HG02870 (cell line): ENCODE results near the gene PLCB1.
"Not testable (repeated sequence)": the region's sequence is repeated elsewhere in the genome, so short reads cannot be mapped to it uniquely, and the experiment has no call there.

Experiments
- ATAC-seq: cut with Tn5 transposase; IDR thresholded peaks from one replicate; pipeline ENCODE4 v1.9.1; 2021; ENCODE audit warnings: mild to moderate bottlenecking, moderate library complexity; ENCODE audit not compliant: unreplicated experiment

The PLCB1 gene

DNA sequence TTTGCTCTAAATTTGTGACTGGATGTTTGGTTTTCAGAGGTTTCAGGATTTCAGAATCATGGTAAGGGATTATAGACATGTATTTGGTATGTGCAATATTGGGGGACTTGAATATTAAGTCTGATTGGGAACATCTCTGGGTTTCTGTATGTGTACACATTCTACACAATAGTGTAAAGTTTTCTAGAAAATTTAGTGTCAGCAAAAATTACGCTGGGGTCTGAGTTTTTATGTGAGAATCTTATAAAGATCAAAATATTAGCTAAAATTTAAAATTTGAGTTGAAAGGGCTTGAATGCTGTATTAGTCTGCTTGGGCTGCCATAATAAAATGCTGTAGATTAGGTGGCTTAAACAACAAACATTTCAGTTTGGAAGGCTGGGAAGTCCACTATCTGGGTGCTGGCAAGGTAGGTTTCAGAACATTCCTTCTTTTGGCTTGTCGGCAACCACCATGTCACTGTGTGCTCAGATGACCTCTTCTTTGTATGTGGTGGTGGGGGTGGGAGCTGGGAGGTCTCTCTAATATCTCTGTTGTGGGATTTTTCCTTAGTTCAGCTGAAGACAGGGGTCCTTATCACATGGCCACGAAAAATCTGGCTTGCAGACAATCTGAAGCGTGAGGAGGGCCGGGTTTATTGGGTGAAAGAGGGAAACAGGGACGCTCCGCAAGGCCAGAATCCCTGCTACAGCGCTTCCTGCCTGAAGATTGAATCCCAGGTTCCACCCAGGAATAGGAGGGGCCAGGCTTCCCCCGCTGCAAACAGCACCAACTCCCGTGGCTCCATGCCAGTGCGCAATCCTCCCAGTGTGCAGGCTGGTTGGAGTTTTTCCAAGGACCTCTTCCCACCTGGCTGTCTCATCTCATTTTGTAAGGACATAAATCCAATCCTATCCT, 299.7 kb downstream of the PLCB1 start:
- no peak for ATAC-seq

- no peak for ATAC-seq
These were observed 300.5 kb downstream of the PLCB1 start for GRCh38 chr20:8432435-8433148.

DNA sequence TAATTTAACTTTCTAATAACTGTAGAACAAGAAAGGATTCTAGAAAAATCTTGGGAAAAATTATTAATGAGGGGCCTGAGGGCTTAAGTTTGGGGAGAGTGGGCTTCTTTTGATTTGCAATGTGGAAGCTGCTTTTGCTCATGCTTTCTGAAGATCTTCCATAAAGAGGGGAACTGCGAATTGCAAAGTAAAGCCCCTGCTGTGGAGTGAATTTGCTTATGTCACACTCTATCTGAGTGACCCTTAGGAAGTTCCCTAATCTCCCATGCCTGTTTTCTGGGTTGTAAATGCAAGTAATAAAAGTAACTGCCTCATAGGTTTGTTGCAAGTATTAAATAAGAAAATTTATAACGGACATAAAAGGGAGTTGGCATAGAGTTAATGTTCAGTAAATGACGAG, 301.2 kb downstream of the PLCB1 start:
- no peak for ATAC-seq

DNA sequence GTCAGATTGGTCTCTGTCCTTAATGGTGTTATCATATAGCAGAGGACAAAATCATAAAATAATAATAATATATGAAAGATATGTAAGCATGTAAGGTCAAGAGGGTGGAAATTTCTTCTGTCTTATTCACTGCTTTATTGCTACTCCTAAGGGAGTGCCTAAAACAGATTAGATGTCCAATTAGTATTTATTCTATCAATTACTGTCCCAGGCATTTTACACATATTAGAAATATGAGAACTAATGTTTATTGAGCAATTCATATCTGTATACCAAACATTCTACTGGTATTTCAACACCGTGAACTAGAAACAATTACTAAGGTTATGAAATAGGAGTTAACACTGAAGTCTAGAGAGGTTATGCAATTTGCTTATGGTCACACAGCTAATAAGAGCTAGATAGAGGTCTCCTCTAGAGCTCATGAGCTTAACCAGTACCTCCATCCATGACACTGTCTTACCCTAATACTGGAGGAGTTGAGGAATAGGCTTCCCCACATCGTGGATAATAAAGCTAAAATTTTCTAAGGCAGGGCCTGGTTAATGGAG, 302.3 kb downstream of the PLCB1 start:
- no peak for ATAC-seq

DNA sequence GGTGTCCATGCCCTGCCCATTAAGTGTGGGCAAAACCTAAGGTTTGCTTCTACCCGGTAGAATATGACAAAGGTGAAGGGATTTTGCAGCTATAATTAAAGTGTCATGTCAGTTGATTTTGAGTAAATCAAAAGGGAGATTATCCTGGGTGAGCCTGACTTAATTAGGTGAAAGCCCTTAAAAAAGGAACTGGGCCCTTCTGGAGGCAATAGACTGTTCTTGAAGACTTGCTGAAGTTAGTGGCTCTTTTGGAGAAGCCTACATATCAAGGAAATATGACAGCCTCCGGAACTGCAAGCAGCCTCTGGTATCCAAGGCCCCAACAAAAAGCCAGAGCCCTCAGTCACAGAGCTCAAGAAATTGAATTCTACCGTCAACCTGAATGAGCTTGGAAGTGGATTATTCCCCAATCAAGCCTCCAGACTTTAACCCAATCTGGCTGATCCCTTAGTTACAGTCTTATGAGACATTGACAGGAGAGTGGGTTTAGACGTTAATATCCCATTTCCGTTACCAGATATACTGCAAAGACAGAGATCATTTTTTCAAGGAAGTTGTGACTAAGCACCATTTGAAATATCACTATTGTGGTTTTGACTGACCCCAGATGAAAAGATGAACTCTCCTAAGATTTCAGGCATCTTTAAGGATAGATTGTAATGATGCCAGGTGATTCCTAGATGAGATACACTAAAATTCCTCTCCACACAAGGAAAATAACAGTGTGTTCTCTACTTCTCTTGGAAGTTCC, 303.4 kb downstream of the PLCB1 start:
- no peak for ATAC-seq

DNA sequence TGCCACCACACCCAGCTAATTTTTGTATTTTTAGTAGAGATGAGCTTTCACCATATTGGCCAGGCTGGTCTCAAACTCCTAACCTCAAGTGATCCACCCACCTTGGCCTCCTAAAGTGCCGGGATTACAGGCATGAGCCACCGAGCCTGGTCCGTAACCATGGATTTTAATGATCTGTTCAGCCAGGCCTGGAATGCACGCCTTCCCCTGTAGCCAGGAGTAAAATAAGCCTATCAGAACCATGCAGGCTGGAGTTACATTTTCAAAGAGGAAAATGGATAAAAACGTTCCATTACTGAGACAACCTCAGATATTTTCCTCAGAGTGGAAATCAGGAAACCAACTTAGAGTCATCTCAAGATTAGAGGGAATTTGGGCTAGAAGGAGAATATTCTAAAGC, 304.9 kb downstream of the PLCB1 start:
- ATAC-seq, result not testable (repeated sequence)

DNA sequence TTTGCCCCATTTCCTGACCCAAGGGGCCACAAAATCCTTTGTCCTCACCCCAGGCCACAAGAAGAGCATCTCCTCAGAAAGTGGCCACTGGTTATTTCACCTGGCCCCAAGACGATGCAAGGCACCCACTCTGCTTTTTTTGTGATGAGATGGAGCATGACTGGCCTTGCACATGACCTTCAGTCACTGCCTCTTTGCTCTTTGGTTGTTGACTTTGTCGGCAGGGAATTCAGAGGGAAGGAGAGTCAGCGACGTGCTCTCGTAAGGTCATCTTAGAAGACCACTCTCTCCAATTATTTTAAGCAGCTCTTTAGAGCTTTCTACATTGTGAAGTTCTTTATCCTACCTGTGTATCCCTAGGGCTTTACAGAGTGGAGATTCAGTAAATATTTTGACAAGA, 306.7 kb downstream of the PLCB1 start:
- no peak for ATAC-seq

DNA sequence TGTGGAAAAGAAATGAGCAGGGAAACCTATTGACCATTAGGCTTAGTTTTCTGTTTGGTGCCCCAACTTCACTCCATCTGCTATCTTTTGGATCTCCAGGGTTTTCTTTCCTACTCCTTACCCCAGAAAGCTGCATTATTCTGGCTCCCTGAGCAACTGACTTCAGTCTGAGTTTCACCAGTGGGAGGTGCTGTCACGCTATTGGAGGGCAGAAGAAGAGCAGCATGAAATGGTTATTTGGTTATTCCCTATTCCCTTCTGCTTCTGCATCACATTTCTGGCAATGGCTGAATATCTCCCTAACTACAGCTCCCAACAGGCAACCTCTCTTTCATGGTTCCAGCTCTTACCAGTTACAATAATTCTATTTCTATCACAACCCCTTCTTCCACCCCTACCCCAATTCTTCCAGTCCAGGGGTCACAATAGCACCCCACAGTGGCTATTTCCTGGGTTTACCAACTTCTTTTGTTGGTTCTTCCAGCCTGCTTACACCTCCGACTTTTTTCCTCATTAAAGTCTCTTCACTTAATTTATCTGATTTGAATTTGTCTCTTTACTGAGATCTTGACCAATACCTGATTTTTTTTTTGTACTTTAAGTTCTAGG, 311.5 kb downstream of the PLCB1 start:
- ATAC-seq, result no peak

DNA sequence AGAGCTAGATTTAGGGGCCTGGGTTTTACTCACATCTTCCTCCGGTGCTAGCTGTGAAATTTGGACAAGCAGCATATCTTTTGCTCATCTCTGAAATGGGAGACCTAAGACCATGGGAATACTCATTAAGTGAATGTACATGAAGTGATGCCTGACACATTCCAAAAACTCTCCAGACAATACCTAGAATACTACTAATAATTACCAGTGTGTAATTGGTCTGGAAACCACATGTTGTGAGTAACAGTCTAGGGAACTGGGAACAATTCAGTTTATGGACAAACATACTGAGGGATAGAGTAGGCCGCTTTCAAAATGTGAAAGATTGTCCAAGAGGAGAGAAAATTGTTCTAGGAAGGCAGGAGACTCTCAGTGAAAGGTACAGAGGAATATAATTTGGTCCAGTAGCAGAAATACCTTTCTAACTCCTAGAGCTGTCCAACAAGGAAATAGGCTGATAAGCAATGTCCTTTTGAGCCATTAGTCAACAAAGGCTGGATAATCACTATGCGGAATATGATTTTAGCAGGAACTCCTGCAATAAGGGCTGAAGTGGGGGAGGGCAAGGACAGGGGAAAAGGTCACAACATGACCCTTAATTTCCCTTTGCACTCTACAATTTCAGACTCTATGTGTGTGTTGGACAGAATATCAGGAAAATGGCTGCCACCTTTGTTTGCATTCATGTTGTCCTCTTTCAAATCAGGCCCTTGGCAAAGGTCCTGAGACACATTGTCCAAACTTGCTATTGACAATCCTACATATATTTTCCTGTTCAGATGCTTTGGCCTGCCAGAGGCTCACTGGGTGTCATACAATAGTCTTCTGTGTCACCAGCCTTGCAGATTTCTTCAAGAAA, 315.4 kb downstream of the PLCB1 start:
- ATAC-seq, result no peak

GRCh38 chr20:8449123-8449522, 317.1 kb downstream of the PLCB1 start:
- ATAC-seq, result no peak

GRCh38 chr20:8454137-8454712, 322.2 kb downstream of the PLCB1 start:
- no peak for ATAC-seq

GRCh38 chr20:8456765-8457164, 324.7 kb downstream of the PLCB1 start:
- ATAC-seq, result no peak

- ATAC-seq, result no peak
These were observed 325.9 kb downstream of the PLCB1 start for GRCh38 chr20:8457978-8458377.

DNA sequence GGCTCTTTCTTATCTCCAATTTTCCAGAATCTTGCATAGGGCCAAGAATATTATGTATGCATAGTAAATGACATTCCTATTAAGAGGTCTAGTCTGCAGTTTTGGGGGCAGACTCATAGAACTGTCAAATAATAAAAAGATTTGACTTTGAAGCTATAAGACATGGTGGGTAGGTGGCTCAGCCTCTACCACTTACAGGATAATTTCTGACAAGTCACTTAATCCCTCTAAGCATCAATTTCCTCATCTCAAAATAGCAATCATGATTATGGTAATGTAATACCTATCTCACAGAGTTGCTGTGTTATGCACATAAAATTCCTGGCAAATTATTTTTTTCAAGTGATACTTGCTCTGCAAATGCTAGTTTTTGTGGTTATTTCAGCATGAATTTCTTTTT, 329.1 kb downstream of the PLCB1 start:
- ATAC-seq, result no peak

- ATAC-seq, result no peak
These were observed 332.3 kb downstream of the PLCB1 start for GRCh38 chr20:8464368-8464767.

- not testable (repeated sequence) for ATAC-seq
These were observed 334.7 kb downstream of the PLCB1 start for GRCh38 chr20:8466781-8467180.

- ATAC-seq, result no peak
These were observed 338.1 kb downstream of the PLCB1 start for GRCh38 chr20:8470156-8470555.

DNA sequence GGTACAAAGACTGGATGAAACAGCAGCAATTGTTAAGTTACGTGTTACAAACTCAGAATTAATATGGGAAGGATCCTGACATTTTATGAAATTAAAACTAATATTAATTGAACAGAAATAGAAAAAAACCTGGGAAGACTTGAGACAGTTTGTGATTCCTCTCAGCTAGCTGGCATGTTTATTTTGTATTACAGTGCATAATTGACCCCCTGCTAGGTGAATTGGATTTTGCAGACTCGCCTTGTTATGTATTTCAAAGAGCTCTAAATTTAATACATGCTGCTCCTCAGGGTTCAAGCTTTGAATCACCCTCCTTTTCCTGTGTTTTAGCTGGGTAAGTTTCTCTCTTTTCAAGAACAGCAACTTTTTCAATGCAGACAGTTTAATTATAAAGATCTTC, 339.4 kb downstream of the PLCB1 start:
- no peak for ATAC-seq

- ATAC-seq, result no peak
These were observed 341.4 kb downstream of the PLCB1 start for GRCh38 chr20:8473459-8473858.
